Fibroblast of skin of back (primary cell): ENCODE data around the gene PRPSAP1.

Source experiments
- DNase-seq: peaks from one replicate; pipeline ENCODE4 v3.0.0-alpha.2; 2013

Gene PRPSAP1

GRCh38 chr17:76265624-76266243, 88.0 kb downstream of the PRPSAP1 start:
- DNase-seq: peak; percentile 54

DNA sequence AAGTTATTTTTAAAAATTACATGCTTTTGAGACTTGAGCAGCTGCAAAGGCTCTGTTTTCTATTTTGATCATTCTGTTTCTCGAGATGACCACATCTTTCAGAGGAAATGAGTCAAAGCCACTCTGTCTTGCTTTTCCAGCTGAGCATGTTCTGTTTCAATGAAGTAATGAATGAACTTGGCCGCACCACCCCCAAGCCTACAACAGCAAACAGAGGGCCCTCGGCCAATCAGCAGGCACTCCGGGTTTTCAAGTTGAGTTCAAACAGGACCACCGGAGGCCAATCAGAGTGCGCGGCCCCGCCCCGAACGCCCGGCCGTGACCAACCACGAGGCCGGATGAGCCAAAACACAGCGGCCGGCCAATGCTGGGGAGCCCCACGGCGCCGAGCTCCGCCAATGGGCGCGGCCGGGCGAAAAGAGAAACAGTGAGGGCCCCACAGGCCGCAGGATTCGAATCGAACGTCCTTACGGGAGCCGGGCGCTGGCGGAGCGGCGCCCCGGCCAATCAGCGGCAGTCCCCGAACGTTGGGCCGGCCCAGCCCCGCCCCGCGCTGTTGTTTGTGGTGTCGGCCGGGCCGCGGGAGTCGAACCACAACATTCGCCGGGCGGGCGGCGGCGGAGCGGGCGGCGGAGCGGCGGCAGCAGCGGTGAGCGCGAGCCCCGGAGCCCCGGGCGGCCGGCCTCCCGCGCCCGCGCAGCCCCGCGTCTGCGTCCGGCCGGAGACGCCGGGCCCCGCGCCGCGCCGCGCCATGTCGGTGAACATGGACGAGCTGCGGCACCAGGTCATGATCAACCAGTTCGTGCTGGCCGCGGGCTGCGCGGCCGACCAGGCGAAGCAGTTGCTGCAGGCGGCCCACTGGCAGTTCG, 88.7 kb downstream of the PRPSAP1 start, which contains the start of gene UBALD2:
Gene UBALD2 (plus strand): TSS at position 594 of the 869 bp plus-strand sequence. CDS start 158 bp downstream, at position 752.
- peak; percentile 100 for DNase-seq

GRCh38 chr17:76264425-76264754, 89.3 kb downstream of the PRPSAP1 start:
- no peak for DNase-seq

- DNase-seq: no peak
Measured at GRCh38 chr17:76263896-76264295, 89.8 kb downstream of the PRPSAP1 start.

- DNase-seq: no peak
Measured at GRCh38 chr17:76262732-76263344, 90.9 kb downstream of the PRPSAP1 start.

DNA sequence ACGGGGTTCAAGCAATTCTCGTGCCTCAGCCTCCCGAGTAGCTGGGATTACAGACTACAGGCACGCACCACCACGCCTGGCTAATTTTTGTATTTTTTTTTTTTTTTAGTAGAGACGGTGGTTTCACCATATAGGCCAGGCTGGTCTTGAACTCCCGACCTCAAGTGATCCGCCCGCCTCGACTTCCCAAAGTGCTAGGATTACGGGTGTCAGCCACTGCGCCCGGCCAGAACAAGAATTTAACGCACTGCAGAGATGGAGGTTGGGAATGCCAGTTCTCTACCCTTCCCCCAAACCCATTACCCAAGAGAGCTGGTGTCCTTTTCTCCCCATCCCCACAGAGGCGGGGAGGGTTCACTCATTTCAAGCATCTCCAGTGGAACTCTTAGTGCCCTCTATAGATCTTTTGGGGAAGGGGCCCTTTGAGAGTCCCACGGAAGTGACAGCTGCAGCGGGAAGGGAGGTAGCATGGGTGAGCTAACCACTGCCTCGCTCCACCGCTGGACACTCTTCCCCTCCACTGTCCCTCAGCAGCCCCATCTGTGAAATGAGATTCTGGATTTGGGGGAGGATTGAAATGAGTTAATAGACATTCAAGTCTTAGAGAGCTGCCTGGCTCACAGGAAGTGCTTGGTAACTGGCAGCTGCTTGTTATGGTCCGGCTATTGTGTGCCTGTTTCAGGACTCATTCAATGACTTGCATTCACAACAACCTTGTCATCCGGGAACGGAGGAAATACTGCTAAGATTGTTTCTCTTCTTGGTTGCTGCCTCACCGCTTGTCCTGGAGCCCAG, 92.1 kb downstream of the PRPSAP1 start:
- DNase-seq: peak; percentile 60

- DNase-seq: no peak
Measured at GRCh38 chr17:76260669-76261068, 93.0 kb downstream of the PRPSAP1 start.

DNA sequence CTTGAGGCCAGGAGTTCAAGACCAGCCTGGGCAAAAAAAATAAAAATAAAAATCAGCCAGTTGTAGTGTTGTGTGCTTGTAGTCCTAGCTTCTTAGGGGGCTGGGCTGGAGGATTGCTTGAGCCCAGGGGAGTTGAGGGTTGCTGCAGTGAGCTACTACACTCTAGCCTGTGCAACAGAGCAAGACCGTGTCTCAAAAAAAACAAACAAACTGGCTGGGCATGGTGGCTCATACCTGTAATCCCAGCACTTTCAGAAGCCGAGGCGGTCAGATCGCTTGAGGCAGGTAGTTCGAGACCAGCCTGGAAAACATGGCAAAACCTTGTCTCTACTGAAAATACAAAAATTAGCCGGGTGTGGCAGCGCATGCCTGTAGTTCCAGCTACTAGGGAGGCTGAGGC, 93.5 kb downstream of the PRPSAP1 start:
- DNase-seq: no peak
